A673 (cell line): Measurements from ENCODE around the gene ADGRB2.

Experiments
- EZH2 ChIP-seq: fragments of 200-600 bp; sonication (generic); IDR thresholded peaks from 2 replicates; pipeline ENCODE4 v1.6.1; 2017; ENCODE audit warnings: borderline replicate concordance, low read depth, mild to moderate bottlenecking, mixed read lengths, antibody characterized with exemption, low read length; ENCODE audit not compliant: poor library complexity, severe bottlenecking
- TF ChIP-seq, protein P1 (sequence below): fragments of 300-800, 200-600 bp; sonication (generic); conservative IDR thresholded peaks from 2 replicates; pipeline ENCODE4 v1.5.1; 2017; ENCODE audit warnings: low read depth, mild to moderate bottlenecking, antibody characterized with exemption, low read length, moderate library complexity, mixed read lengths

DNA sequence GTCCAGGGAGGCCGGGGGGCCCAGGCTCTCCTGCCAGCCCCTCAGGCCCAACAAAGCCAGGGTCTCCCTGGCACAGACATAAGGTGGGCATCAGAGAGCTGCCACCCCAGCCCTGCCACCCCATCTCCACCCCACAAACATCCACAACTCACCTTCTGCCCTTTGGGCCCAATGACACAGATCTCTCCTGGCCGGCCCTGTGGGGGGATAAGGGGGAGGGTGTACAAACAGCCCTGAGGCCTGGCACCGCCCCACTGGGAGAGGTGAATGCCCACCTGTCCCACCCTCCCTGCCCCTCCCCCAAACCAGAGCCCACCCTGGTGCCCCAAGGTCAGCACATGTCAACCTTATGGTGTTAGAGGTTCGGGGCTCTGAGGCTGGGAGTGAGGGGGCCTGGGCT lies 72.7 kb downstream of the ADGRB2 start:
- TF ChIP-seq, protein P1, sequence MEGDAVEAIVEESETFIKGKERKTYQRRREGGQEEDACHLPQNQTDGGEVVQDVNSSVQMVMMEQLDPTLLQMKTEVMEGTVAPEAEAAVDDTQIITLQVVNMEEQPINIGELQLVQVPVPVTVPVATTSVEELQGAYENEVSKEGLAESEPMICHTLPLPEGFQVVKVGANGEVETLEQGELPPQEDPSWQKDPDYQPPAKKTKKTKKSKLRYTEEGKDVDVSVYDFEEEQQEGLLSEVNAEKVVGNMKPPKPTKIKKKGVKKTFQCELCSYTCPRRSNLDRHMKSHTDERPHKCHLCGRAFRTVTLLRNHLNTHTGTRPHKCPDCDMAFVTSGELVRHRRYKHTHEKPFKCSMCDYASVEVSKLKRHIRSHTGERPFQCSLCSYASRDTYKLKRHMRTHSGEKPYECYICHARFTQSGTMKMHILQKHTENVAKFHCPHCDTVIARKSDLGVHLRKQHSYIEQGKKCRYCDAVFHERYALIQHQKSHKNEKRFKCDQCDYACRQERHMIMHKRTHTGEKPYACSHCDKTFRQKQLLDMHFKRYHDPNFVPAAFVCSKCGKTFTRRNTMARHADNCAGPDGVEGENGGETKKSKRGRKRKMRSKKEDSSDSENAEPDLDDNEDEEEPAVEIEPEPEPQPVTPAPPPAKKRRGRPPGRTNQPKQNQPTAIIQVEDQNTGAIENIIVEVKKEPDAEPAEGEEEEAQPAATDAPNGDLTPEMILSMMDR: no peak
- TF ChIP-seq EZH2: no peak
